ENCODE results near the gene EHMT1. TPM values are rescaled to one million over a fixed set of nuclear protein-coding genes. Genes with fewer than 3 reads are reported as not detected.

The EHMT1 gene
- total and polyA plus RNA-seq, 9 of the 15 experiments (the other 6 are each of a cell fraction or from before 2014, with no cell fraction given), result 2.2 to 76.0 (median 36.4) TPM

DNA sequence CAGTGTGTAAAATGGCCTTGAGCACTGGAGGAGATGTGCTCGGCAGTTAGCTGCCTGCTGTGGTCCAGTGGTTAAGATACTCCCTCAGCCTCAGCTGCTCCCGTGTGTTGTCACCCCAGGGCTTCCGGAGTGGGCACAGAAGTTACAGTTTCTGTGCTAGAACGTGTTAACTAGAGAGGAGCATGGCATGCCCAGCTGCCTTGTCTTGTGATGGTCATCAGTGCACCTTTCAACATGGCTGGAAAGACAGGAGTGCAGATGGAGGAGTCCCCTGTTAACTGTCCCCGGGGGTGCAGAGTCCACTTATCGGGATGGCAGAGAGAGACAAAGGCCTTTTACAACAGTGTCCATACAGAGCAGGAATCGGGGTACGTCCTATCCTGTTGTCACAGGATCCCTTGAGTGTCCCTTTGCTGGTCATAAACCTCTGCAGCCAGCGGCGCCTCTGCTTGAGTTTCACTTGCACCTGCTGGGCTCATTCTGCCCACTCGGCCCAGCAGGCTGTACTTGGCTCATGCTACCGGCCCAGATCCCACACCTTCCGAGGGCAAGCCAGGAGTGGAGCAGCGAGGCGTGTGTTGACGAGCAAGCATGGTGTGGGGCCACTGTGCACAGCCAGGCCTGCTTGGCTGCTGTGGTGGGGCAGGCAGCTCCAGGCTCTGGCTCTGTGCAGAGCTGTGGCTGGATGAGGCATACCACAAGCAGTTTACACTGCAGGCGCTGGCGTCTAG, 112.6 kb downstream of the EHMT1 start (continued):
- TF ChIP-seq YBX1 (IDR thresholded peaks at IDR 0.05), result no peak
- no peak for TF ChIP-seq ZNF197 (CRISPR knock-in tag; IDR thresholded peaks at IDR 0.05; ENCODE audit: low read depth)
- TF ChIP-seq, protein P1, sequence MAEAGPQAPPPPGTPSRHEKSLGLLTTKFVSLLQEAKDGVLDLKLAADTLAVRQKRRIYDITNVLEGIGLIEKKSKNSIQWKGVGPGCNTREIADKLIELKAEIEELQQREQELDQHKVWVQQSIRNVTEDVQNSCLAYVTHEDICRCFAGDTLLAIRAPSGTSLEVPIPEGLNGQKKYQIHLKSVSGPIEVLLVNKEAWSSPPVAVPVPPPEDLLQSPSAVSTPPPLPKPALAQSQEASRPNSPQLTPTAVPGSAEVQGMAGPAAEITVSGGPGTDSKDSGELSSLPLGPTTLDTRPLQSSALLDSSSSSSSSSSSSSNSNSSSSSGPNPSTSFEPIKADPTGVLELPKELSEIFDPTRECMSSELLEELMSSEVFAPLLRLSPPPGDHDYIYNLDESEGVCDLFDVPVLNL (CRISPR knock-in tag; IDR thresholded peaks at IDR 0.05; ENCODE audit: low read depth), result no peak
- TF ChIP-seq, protein P2, sequence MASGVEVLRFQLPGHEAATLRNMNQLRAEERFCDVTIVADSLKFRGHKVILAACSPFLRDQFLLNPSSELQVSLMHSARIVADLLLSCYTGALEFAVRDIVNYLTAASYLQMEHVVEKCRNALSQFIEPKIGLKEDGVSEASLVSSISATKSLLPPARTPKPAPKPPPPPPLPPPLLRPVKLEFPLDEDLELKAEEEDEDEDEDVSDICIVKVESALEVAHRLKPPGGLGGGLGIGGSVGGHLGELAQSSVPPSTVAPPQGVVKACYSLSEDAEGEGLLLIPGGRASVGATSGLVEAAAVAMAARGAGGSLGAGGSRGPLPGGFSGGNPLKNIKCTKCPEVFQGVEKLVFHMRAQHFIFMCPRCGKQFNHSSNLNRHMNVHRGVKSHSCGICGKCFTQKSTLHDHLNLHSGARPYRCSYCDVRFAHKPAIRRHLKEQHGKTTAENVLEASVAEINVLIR (CRISPR knock-in tag; IDR thresholded peaks at IDR 0.05), result no peak

DNA sequence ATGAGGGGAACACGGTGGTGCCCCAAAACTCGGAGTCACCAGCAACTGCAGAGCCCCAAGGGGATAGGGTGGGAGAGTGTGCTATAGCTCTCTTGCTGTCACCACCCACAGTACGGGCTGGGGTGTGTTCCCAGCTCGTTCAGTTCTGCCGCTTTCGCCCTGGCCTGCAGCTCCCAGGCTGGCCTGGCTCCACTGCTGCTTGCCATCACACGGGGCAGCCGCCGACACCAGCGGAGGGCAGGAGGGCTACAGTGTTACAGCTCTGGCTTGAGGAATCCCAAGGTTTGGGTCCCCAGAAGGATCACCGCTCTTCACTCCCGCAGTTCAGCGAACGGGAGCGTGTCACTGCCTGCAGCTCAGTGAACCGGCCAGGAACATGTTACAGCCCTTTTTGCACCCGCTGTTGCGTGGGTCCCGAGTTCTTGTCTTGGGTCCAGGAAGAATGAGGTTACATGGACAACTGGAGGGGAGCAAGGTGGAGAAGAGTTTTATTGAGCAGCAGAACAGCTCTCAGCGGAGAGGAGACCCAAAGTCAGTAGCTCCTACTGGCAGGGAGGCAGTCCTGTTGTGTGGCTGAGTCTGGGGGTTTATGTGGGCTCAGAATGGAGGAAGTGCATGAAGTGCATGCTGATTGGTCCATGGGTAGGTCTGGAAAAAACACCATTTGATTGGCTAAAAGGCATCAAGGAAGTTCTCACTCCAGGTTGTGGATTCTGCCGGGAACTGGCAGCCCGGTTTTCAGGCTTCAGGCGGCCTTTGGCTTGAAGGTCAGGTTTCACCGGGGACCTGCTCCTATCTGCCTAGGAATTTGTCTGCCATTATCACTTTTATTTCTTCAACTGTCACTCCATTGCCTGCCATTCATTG, 113.4 kb downstream of the EHMT1 start:
- Histone ChIP-seq H3K9me1 (ENCODE audit: control insufficient read depth, insufficient read depth, low read length) (no peaks in the 10 kb centered on the region), H3K27ac (ENCODE audit: extremely low read depth, low read depth, low read length) (no peak overlapping the region), H3K79me2 (ENCODE audit: control insufficient read depth, insufficient read depth, low read length) (0 out of 3 replicates have a peak, but pooled peaks cover 10% of the 10 kb centered on the region), H2AFZ (ENCODE audit: low read depth, low read length) (no peak overlapping the region), H3K9ac (ENCODE audit: insufficient read depth in 1 of 2, low read depth in 2 of 2, low read length in 2 of 2) (no peak overlapping the region), H4K20me1 (replicated peaks; ENCODE audit: control insufficient read depth, insufficient read depth, low read length) (no peaks in the 10 kb centered on the region), H3K36me3 (ENCODE audit: control insufficient read depth, insufficient read depth, low read length) (peaks cover 82% of the 10 kb centered on the region), H3K4me2 (ENCODE audit: insufficient read depth, low read length) (no peak overlapping the region), H3K9me3 (replicated peaks; ENCODE audit: control insufficient read depth, insufficient read depth, low read depth, low read length) (peaks cover 18% of the 10 kb centered on the region), H3K4me3 (no peak overlapping the region), H3K27me3 (ENCODE audit: control insufficient read depth in 2 of 2, insufficient read depth in 2 of 2, low read length in 2 of 2) (no peaks in the 10 kb centered on the region), H3K4me1 (replicated peaks in 1 of 2; ENCODE audit: control insufficient read depth in 2 of 2, insufficient read depth in 2 of 2, low read length in 2 of 2) (peaks cover 0 to 6% of the 10 kb centered on the region in 2 experiments; a peak in 1 of 5 replicates)
- ATAC-seq (no peak), FAIRE-seq (no peak), DNase-seq (ENCODE audit: extremely low read depth in 1 of 4, low spot score in 3 of 4) (no peak)
- ChIA-PET POLR2A (no interaction called here), CTCF (ENCODE audit: low intra/inter-chr PET ratio) (no interaction called here)
- 97% methylated on average over 23 of the region's 24 CpGs for WGBS (ENCODE audit: insufficient coverage, low coverage, missing lambda C conversion rate)
- intact Hi-C loops (cut with micrococcal nuclease) (no loop called here), in situ Hi-C loops (cut with MboI) (no loop called here)
- BruUV-seq (replicated peaks), result no TSS peak
- TF ChIP-seq TEAD1 (CRISPR knock-in tag; IDR thresholded peaks at IDR 0.05) (no peak), ZBED1 (IDR thresholded peaks at IDR 0.05) (no peak), EP400 (IDR thresholded peaks at IDR 0.05) (no peak), ZNF561 (CRISPR knock-in tag; conservative IDR thresholded peaks at IDR 0.05) (no peak), ZNF165 (CRISPR knock-in tag; IDR thresholded peaks at IDR 0.05; ENCODE audit: borderline replicate concordance) (no peak), SAFB (IDR thresholded peaks at IDR 0.05; ENCODE audit: borderline replicate concordance, low read depth, low read length) (no peak), MECOM (CRISPR knock-in tag; IDR thresholded peaks at IDR 0.05) (no peak), MIER1 (IDR thresholded peaks at IDR 0.05; ENCODE audit: low read depth) (no peak), MTA3 (IDR thresholded peaks at IDR 0.05; ENCODE audit: borderline replicate concordance) (no peak), RBM17 (IDR thresholded peaks at IDR 0.05; ENCODE audit: borderline replicate concordance, low read depth, low read length) (no peak), ETV5 (CRISPR knock-in tag; IDR thresholded peaks at IDR 0.05; ENCODE audit: low read depth) (no peak), GTF2E2 (tag; IDR thresholded peaks at IDR 0.05) (no peak), DNMT1 (IDR thresholded peaks at IDR 0.05) (no peak), NFRKB (IDR thresholded peaks at IDR 0.05; ENCODE audit: low read depth) (no peak), ZNF551 (CRISPR knock-in tag; IDR thresholded peaks at IDR 0.05) (no peak), FOS (IDR thresholded peaks at IDR 0.05; ENCODE audit: extremely low read depth, insufficient read length) (no peak)
